Measurements from ENCODE around the gene TPGS2. TPM values are rescaled to one million over a fixed set of nuclear protein-coding genes. Genes with fewer than 3 reads are reported as not detected.
"Not testable (repeated sequence)": the region's sequence is repeated elsewhere in the genome, so short reads cannot be mapped to it uniquely, and the experiment has no call there.

TPGS2 gene
- polyA plus RNA-seq, 1 donor: 69.5 TPM

- DNase-seq: peak in 1 of 2 donors; percentile 31
- WGBS (ENCODE audit: insufficient coverage, low lambda C conversion rate): no CpG with 5 or more reads among the region's 18 CpGs
- peak overlapping the region; percentile 84 for H3K4me3 ChIP-seq (ENCODE audit: low read length)
- peaks cover under 1% of the 10 kb centered on the region for H3K36me3 ChIP-seq (ENCODE audit: control insufficient read depth, insufficient read depth, low read length)
- H3K27me3 ChIP-seq (ENCODE audit: control insufficient read depth, insufficient read depth, low read length): no peaks in the 10 kb centered on the region
- H3K4me1 ChIP-seq (ENCODE audit: control insufficient read depth, insufficient read depth, low read length): no peaks in the 10 kb centered on the region
- H3K27ac ChIP-seq (ENCODE audit: low read length): peak overlapping the region; percentile 92
- no peaks in the 10 kb centered on the region for H3K9me3 ChIP-seq (ENCODE audit: control insufficient read depth, low read depth, low read length)
Observed at GRCh38 chr18:36828157-36828629, 609 bp downstream of the TPGS2 start.

- WGBS (ENCODE audit: insufficient coverage, low lambda C conversion rate): 100% methylated on average over 2 of the region's 3 CpGs
- Histone ChIP-seq H3K27me3 (ENCODE audit: control insufficient read depth, insufficient read depth, low read length) (no peaks in the 10 kb centered on the region), H3K4me1 (ENCODE audit: control insufficient read depth, insufficient read depth, low read length) (no peaks in the 10 kb centered on the region), H3K36me3 (ENCODE audit: control insufficient read depth, insufficient read depth, low read length) (peaks cover 4% of the 10 kb centered on the region), H3K27ac (ENCODE audit: low read length) (no peak overlapping the region), H3K9me3 (ENCODE audit: control insufficient read depth, low read depth, low read length) (no peaks in the 10 kb centered on the region), H3K4me3 (ENCODE audit: low read length) (no peak overlapping the region)
- no peak for DNase-seq
Observed at GRCh38 chr18:36826556-36826955, 2.2 kb downstream of the TPGS2 start.

GRCh38 chr18:36825526-36825925 is 3.3 kb downstream of the TPGS2 start:
- H3K4me1 ChIP-seq (ENCODE audit: control insufficient read depth, insufficient read depth, low read length): no peaks in the 10 kb centered on the region
- H3K4me3 ChIP-seq (ENCODE audit: low read length): no peak overlapping the region
- no peak overlapping the region for H3K27ac ChIP-seq (ENCODE audit: low read length)
- H3K36me3 ChIP-seq (ENCODE audit: control insufficient read depth, insufficient read depth, low read length): peaks cover 4% of the 10 kb centered on the region
- no peak for DNase-seq
- H3K27me3 ChIP-seq (ENCODE audit: control insufficient read depth, insufficient read depth, low read length): no peaks in the 10 kb centered on the region
- H3K9me3 ChIP-seq (ENCODE audit: control insufficient read depth, low read depth, low read length): no peaks in the 10 kb centered on the region

- no CpG with 5 or more reads among the region's 4 CpGs for WGBS (ENCODE audit: insufficient coverage, low lambda C conversion rate)
- Histone ChIP-seq H3K9me3 (ENCODE audit: control insufficient read depth, low read depth, low read length) (no peaks in the 10 kb centered on the region), H3K4me1 (ENCODE audit: control insufficient read depth, insufficient read depth, low read length) (no peaks in the 10 kb centered on the region), H3K4me3 (ENCODE audit: low read length) (no peak overlapping the region), H3K27ac (ENCODE audit: low read length) (no peak overlapping the region), H3K36me3 (ENCODE audit: control insufficient read depth, insufficient read depth, low read length) (peaks cover 21% of the 10 kb centered on the region), H3K27me3 (ENCODE audit: control insufficient read depth, insufficient read depth, low read length) (no peaks in the 10 kb centered on the region)
- no peak for DNase-seq
Observed at GRCh38 chr18:36821681-36822080, 7.1 kb downstream of the TPGS2 start.

GRCh38 chr18:36819621-36820020 is 9.2 kb downstream of the TPGS2 start:
- H3K36me3 ChIP-seq (ENCODE audit: control insufficient read depth, insufficient read depth, low read length): peaks cover 24% of the 10 kb centered on the region
- H3K9me3 ChIP-seq (ENCODE audit: control insufficient read depth, low read depth, low read length): no peaks in the 10 kb centered on the region
- H3K27me3 ChIP-seq (ENCODE audit: control insufficient read depth, insufficient read depth, low read length): no peaks in the 10 kb centered on the region
- H3K4me1 ChIP-seq (ENCODE audit: control insufficient read depth, insufficient read depth, low read length): no peaks in the 10 kb centered on the region
- DNase-seq: no peak
- H3K4me3 ChIP-seq (ENCODE audit: low read length): no peak overlapping the region
- H3K27ac ChIP-seq (ENCODE audit: low read length): no peak overlapping the region

GRCh38 chr18:36818652-36819051 is 10.2 kb downstream of the TPGS2 start:
- WGBS (ENCODE audit: insufficient coverage, low lambda C conversion rate): no CpG with 5 or more reads among the region's 3 CpGs
- Histone ChIP-seq H3K27me3 (ENCODE audit: control insufficient read depth, insufficient read depth, low read length) (no peaks in the 10 kb centered on the region), H3K36me3 (ENCODE audit: control insufficient read depth, insufficient read depth, low read length) (peaks cover 29% of the 10 kb centered on the region), H3K27ac (ENCODE audit: low read length) (no peak overlapping the region), H3K4me1 (ENCODE audit: control insufficient read depth, insufficient read depth, low read length) (no peaks in the 10 kb centered on the region), H3K4me3 (ENCODE audit: low read length) (no peak overlapping the region), H3K9me3 (ENCODE audit: control insufficient read depth, low read depth, low read length) (no peaks in the 10 kb centered on the region)
- DNase-seq: no peak

- H3K27me3 ChIP-seq (ENCODE audit: control insufficient read depth, insufficient read depth, low read length): no peaks in the 10 kb centered on the region
- H3K27ac ChIP-seq (ENCODE audit: low read length): no peak overlapping the region
- H3K4me1 ChIP-seq (ENCODE audit: control insufficient read depth, insufficient read depth, low read length): no peaks in the 10 kb centered on the region
- DNase-seq: no peak
- no peaks in the 10 kb centered on the region for H3K9me3 ChIP-seq (ENCODE audit: control insufficient read depth, low read depth, low read length)
- WGBS (ENCODE audit: insufficient coverage, low lambda C conversion rate): no CpG with 5 or more reads among the region's 1 CpG
- peaks cover 38% of the 10 kb centered on the region for H3K36me3 ChIP-seq (ENCODE audit: control insufficient read depth, insufficient read depth, low read length)
- H3K4me3 ChIP-seq (ENCODE audit: low read length): no peak overlapping the region
Observed at GRCh38 chr18:36817039-36817438, 11.8 kb downstream of the TPGS2 start.

GRCh38 chr18:36816096-36816495 is 12.7 kb downstream of the TPGS2 start:
- DNase-seq; H3K4me1 ChIP-seq (ENCODE audit: control insufficient read depth, insufficient read depth, low read length); H3K27me3 ChIP-seq (ENCODE audit: control insufficient read depth, insufficient read depth, low read length); H3K4me3 ChIP-seq (ENCODE audit: low read length); H3K9me3 ChIP-seq (ENCODE audit: control insufficient read depth, low read depth, low read length); H3K27ac ChIP-seq (ENCODE audit: low read length): not testable (repeated sequence)
- H3K36me3 ChIP-seq (ENCODE audit: control insufficient read depth, insufficient read depth, low read length): peaks cover 41% of the 10 kb centered on the region

GRCh38 chr18:36814994-36815393 is 13.8 kb downstream of the TPGS2 start:
- no peak for DNase-seq
- Histone ChIP-seq H3K4me3 (ENCODE audit: low read length) (no peak overlapping the region), H3K27me3 (ENCODE audit: control insufficient read depth, insufficient read depth, low read length) (no peaks in the 10 kb centered on the region), H3K9me3 (ENCODE audit: control insufficient read depth, low read depth, low read length) (no peaks in the 10 kb centered on the region), H3K4me1 (ENCODE audit: control insufficient read depth, insufficient read depth, low read length) (no peaks in the 10 kb centered on the region), H3K27ac (ENCODE audit: low read length) (no peak overlapping the region), H3K36me3 (ENCODE audit: control insufficient read depth, insufficient read depth, low read length) (peaks cover 46% of the 10 kb centered on the region)
- 43% methylated on average over 1 of the region's 1 CpG for WGBS (ENCODE audit: insufficient coverage, low lambda C conversion rate)

GRCh38 chr18:36813824-36814223 is 15.0 kb downstream of the TPGS2 start:
- Histone ChIP-seq H3K9me3 (ENCODE audit: control insufficient read depth, low read depth, low read length) (no peaks in the 10 kb centered on the region), H3K27me3 (ENCODE audit: control insufficient read depth, insufficient read depth, low read length) (no peaks in the 10 kb centered on the region), H3K27ac (ENCODE audit: low read length) (no peak overlapping the region), H3K4me1 (ENCODE audit: control insufficient read depth, insufficient read depth, low read length) (peaks cover 3% of the 10 kb centered on the region), H3K4me3 (ENCODE audit: low read length) (no peak overlapping the region), H3K36me3 (ENCODE audit: control insufficient read depth, insufficient read depth, low read length) (peaks cover 46% of the 10 kb centered on the region)
- 50% methylated on average over 1 of the region's 3 CpGs for WGBS (ENCODE audit: insufficient coverage, low lambda C conversion rate)
- DNase-seq: no peak

GRCh38 chr18:36813101-36813775 is 15.6 kb downstream of the TPGS2 start:
- Histone ChIP-seq H3K4me1 (ENCODE audit: control insufficient read depth, insufficient read depth, low read length) (peaks cover 3% of the 10 kb centered on the region), H3K27me3 (ENCODE audit: control insufficient read depth, insufficient read depth, low read length) (no peaks in the 10 kb centered on the region), H3K9me3 (ENCODE audit: control insufficient read depth, low read depth, low read length) (no peaks in the 10 kb centered on the region), H3K27ac (ENCODE audit: low read length) (no peak overlapping the region), H3K36me3 (ENCODE audit: control insufficient read depth, insufficient read depth, low read length) (peaks cover 43% of the 10 kb centered on the region), H3K4me3 (ENCODE audit: low read length) (no peak overlapping the region)
- DNase-seq: no peak
- WGBS (ENCODE audit: insufficient coverage, low lambda C conversion rate): 93% methylated on average over 3 of the region's 4 CpGs

Measured in large intestine (tissue), 3 donors.